Activated naive CD4-positive, alpha-beta T cell treated with anti-CD3 and anti-CD28 coated beads, Interleukin-2, amount 50 U/mL, for 24 hours (primary cell): Measurements from ENCODE around the gene TOP3B.

Experiments
- H3K27ac Mint-ChIP-seq: one replicate; pipeline ENCODE4 v1.8.0; 2021; ENCODE audit warnings: mild to moderate bottlenecking, mixed read lengths
- H3K27me3 Mint-ChIP-seq: one replicate; pipeline ENCODE4 v1.8.0; 2021; ENCODE audit warnings: mixed read lengths
- H3K36me3 Mint-ChIP-seq: one replicate; pipeline ENCODE4 v1.8.0; 2021; ENCODE audit warnings: mixed read lengths
- H3K4me1 Mint-ChIP-seq: one replicate; pipeline ENCODE4 v1.8.0; 2021; ENCODE audit warnings: mixed read lengths
- H3K4me3 Mint-ChIP-seq: one replicate; pipeline ENCODE4 v1.8.0; 2021; ENCODE audit warnings: mild to moderate bottlenecking, mixed read lengths
- H3K9me3 Mint-ChIP-seq: one replicate; pipeline ENCODE4 v1.8.0; 2021; ENCODE audit warnings: mixed read lengths

Gene TOP3B

GRCh38 chr22:21975273-21975672 lies 7.3 kb downstream of the TOP3B start:
- H3K9me3 Mint-ChIP-seq: no peaks in the 10 kb centered on the region
- H3K4me3 Mint-ChIP-seq: no peak overlapping the region
- H3K27ac Mint-ChIP-seq: no peak overlapping the region

DNA sequence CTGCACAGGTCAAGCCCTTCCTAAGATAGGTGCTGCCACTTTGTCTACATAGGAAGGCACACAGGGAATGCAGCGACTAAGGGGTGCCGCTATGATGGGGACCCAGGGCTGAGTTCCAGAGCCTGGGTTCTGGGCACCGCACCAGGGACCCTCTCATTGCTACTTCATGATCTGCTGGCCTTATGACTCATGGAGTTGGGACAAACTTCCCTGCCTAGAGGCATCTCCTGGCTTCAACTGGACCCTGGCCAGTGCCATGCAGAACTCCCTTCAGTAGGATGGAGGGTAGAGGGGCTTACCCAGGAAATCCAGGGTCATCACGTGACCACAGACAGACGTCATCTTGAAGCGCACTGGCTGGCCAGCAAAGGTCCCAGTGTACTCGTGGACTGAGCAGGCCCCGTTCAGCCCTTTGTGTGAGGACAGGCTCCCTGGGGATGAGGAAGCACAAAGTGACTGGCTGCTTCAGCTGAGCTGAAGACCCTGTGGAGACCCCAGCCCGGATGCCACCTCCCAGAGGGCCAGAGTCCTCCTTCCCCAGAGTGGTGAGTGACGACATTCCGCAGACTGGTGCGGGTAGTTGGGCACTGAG lies 8.4 kb downstream of the TOP3B start:
- Mint-ChIP-seq H3K4me3 (no peak overlapping the region), H3K27me3 (no peaks in the 10 kb centered on the region), H3K36me3 (peaks cover 5% of the 10 kb centered on the region), H3K4me1 (peaks cover 28% of the 10 kb centered on the region), H3K9me3 (no peaks in the 10 kb centered on the region), H3K27ac (no peak overlapping the region)

More at GRCh38 chr22:21975273-21975672, 7.3 kb downstream of the TOP3B start:
- Mint-ChIP-seq H3K27me3 (no peaks in the 10 kb centered on the region), H3K36me3 (peaks cover 5% of the 10 kb centered on the region), H3K4me1 (peaks cover 36% of the 10 kb centered on the region)

GRCh38 chr22:21972806-21973205 lies 9.8 kb downstream of the TOP3B start:
- H3K9me3 Mint-ChIP-seq: no peaks in the 10 kb centered on the region
- no peak overlapping the region for H3K27ac Mint-ChIP-seq
- no peaks in the 10 kb centered on the region for H3K27me3 Mint-ChIP-seq
- H3K36me3 Mint-ChIP-seq: peaks cover 9% of the 10 kb centered on the region
- no peak overlapping the region for H3K4me3 Mint-ChIP-seq
- H3K4me1 Mint-ChIP-seq: peaks cover 15% of the 10 kb centered on the region

DNA sequence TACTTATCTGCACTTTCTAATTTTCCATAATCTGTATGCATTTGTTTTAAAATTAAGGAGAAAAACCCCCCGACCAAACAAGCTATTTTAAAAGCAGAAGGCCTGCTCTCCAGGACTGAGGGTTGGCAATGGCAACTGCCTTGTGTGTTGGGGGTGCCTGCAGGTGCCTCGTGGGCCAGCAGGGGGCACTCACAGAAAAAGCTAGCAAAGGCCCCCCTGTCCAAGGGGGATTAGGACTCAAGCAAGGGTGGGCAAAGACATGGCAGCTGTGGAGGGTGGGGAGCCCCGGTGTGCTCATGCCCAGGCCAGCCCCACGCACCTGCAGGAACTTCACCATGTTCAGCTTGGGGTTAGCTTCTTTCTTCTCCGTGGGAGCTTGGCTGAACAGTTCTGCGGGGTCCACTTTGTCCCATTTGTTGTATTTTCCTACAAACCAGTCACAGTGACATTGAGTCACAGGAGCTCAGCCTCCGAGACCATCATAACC lies 10.3 kb downstream of the TOP3B start:
- Mint-ChIP-seq H3K9me3 (no peaks in the 10 kb centered on the region), H3K36me3 (peaks cover 9% of the 10 kb centered on the region), H3K27ac (no peak overlapping the region), H3K27me3 (no peaks in the 10 kb centered on the region), H3K4me3 (no peak overlapping the region), H3K4me1 (peaks cover 11% of the 10 kb centered on the region)

- Mint-ChIP-seq H3K4me3 (no peak overlapping the region), H3K4me1 (peaks cover 11% of the 10 kb centered on the region), H3K27ac (no peak overlapping the region), H3K27me3 (no peaks in the 10 kb centered on the region), H3K36me3 (peaks cover 12% of the 10 kb centered on the region), H3K9me3 (no peaks in the 10 kb centered on the region)
These were observed 10.7 kb downstream of the TOP3B start for GRCh38 chr22:21971858-21972275.

- no peaks in the 10 kb centered on the region for H3K9me3 Mint-ChIP-seq
- no peak overlapping the region for H3K27ac Mint-ChIP-seq
These were observed 11.6 kb downstream of the TOP3B start for GRCh38 chr22:21970800-21971617.

DNA sequence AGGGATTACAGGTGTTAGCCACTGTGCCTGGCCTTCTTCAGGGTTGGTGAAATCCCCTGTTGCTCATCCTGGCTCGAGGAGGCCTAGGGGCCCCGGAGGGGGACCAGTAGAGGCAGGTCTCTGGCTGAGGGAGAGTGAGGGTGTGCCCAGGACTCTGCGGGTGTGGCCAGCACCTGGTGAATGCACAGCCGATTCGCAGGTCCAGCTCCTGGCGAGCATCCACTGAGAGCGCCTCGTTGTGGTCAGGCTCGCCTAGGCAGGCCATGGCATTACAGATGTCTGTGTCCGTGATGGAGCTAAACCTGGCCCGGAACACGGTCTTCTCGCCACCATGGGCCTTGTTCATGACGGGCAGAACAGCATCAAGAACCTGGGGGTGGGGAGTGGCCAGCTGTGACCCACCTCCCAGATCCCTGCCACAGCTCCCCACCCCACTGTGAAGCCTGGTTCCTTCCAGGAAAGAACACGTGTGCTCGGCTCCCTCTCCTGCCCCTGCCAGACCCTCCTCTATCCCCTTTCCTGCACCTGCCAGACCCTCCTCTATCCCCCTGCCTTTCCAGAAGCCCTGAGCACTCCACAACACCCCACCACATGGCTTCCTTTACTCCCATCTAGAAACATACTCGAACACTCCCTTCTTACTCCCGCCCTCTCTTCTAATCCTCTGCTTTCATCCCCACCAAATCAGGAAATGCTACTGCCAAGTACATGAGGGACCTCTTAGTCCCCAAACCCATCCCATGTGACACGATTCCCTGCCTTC lies 12.4 kb downstream of the TOP3B start:
- H3K9me3 Mint-ChIP-seq: no peaks in the 10 kb centered on the region
- peaks cover 12% of the 10 kb centered on the region for H3K36me3 Mint-ChIP-seq
- no peaks in the 10 kb centered on the region for H3K27me3 Mint-ChIP-seq
- no peaks in the 10 kb centered on the region for H3K4me1 Mint-ChIP-seq
- H3K27ac Mint-ChIP-seq: no peak overlapping the region
- no peak overlapping the region for H3K4me3 Mint-ChIP-seq

More at GRCh38 chr22:21970800-21971617, 11.6 kb downstream of the TOP3B start:
- H3K36me3 Mint-ChIP-seq: peaks cover 12% of the 10 kb centered on the region
- H3K4me3 Mint-ChIP-seq: no peak overlapping the region
- no peaks in the 10 kb centered on the region for H3K27me3 Mint-ChIP-seq
- peaks cover 5% of the 10 kb centered on the region for H3K4me1 Mint-ChIP-seq

GRCh38 chr22:21968452-21969129 lies 14.0 kb downstream of the TOP3B start:
- no peaks in the 10 kb centered on the region for H3K4me1 Mint-ChIP-seq
- peaks cover 12% of the 10 kb centered on the region for H3K36me3 Mint-ChIP-seq
- no peak overlapping the region for H3K27ac Mint-ChIP-seq
- no peaks in the 10 kb centered on the region for H3K27me3 Mint-ChIP-seq
- H3K4me3 Mint-ChIP-seq: no peak overlapping the region
- no peaks in the 10 kb centered on the region for H3K9me3 Mint-ChIP-seq

GRCh38 chr22:21967693-21968271 lies 14.8 kb downstream of the TOP3B start:
- Mint-ChIP-seq H3K27me3 (no peaks in the 10 kb centered on the region), H3K9me3 (no peaks in the 10 kb centered on the region), H3K4me3 (no peak overlapping the region), H3K36me3 (peaks cover 12% of the 10 kb centered on the region), H3K4me1 (no peaks in the 10 kb centered on the region), H3K27ac (no peak overlapping the region)

DNA sequence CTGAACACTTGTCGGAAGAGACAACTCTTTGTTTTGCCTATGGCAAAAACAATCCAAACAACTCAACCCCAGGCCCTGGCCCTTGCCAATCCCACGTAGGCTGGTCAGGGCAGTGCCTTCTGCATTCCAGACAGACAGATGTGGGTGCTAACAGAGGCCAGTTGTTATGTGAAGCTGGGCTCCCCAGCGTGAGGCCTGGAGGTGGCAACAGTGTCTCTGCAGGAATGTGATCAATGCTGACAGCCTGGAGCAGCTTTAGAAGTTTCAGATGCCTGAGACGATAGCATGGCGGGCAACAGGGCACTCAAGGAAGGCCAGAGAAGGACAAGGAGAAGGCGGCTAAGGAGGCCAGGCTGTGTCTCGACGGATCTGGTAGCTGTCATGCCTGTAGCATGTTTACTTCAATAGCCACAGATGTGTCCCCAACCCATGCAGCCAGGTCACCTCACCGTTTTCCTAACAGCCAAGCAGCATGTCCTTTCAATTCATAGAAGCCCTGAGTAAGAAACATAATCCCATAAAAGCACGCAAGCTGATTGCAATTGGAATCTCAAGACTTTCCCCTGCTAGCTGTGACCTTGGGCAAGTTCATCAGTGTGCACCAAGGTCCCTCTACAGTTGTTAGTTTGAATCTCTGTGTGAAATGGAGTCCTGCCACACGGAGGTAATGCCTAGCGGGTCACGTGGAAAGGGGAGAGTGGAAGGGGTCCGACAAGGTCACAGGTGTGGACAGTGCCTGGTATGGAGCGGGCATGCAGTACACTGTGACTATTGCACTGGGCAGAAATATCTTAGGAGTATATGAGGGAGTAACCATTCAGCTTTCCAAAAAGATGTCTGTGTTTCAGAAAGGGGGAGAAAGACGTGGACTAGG lies 15.7 kb downstream of the TOP3B start:
- H3K9me3 Mint-ChIP-seq: no peaks in the 10 kb centered on the region
- no peak overlapping the region for H3K4me3 Mint-ChIP-seq
- no peaks in the 10 kb centered on the region for H3K27me3 Mint-ChIP-seq
- no peak overlapping the region for H3K27ac Mint-ChIP-seq
- H3K36me3 Mint-ChIP-seq: peaks cover 10% of the 10 kb centered on the region
- no peaks in the 10 kb centered on the region for H3K4me1 Mint-ChIP-seq

GRCh38 chr22:21965762-21966288 lies 16.8 kb downstream of the TOP3B start:
- H3K36me3 Mint-ChIP-seq: peaks cover 8% of the 10 kb centered on the region
- no peak overlapping the region for H3K4me3 Mint-ChIP-seq
- H3K9me3 Mint-ChIP-seq: no peaks in the 10 kb centered on the region
- no peaks in the 10 kb centered on the region for H3K4me1 Mint-ChIP-seq
- H3K27ac Mint-ChIP-seq: no peak overlapping the region
- H3K27me3 Mint-ChIP-seq: no peaks in the 10 kb centered on the region

DNA sequence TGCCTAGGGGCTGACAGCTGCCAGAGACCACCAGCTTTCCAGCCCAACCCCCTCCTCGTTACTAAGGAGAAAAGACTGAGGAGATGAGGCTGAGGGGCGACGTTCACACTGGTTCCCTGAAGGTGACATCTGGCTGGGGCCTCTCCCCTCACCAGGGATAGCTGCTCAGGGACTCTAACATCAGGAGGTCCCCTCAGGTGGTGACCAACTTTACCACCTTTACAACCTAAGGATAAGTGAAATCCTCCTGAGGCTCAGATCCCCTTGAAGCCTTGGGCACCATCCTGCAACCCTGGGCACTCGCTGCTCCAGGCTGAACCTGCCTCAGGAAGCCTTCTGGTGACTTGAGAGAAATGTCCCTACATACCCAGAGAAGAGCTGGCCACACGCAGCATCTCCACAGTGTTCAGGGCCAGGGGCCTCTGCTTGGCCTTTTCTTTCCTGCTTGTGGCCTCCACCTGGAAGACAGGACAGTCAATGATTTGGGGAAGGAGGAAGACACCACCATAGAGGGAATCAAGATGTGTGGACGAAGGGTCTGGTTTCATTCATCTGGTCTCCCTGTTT lies 17.6 kb downstream of the TOP3B start:
- Mint-ChIP-seq H3K36me3 (peaks cover 6% of the 10 kb centered on the region), H3K27ac (no peak overlapping the region), H3K4me1 (no peaks in the 10 kb centered on the region), H3K9me3 (no peaks in the 10 kb centered on the region), H3K27me3 (no peaks in the 10 kb centered on the region), H3K4me3 (no peak overlapping the region)

DNA sequence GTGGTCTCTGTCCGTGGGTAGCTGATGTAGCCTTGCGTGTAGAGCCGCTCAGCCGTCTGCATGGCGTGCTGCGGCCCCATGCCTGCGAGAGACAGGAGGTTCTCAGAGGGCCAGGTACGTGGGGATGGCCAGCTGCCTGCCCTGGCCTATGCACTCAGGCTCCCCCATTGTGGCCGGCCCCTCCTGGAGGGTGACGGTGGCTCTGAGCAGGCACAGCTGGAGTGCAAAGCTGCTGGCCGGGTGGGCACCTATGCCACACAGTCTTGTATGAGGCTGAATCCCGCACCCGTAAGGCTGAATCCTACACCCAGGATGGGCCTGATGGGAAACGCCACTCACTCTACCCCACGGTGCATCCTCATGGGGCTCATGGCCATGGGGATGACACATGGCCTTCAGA lies 18.4 kb downstream of the TOP3B start:
- no peaks in the 10 kb centered on the region for H3K4me1 Mint-ChIP-seq
- peaks cover 6% of the 10 kb centered on the region for H3K36me3 Mint-ChIP-seq
- no peak overlapping the region for H3K27ac Mint-ChIP-seq
- H3K27me3 Mint-ChIP-seq: no peaks in the 10 kb centered on the region
- H3K9me3 Mint-ChIP-seq: no peaks in the 10 kb centered on the region
- H3K4me3 Mint-ChIP-seq: no peak overlapping the region

DNA sequence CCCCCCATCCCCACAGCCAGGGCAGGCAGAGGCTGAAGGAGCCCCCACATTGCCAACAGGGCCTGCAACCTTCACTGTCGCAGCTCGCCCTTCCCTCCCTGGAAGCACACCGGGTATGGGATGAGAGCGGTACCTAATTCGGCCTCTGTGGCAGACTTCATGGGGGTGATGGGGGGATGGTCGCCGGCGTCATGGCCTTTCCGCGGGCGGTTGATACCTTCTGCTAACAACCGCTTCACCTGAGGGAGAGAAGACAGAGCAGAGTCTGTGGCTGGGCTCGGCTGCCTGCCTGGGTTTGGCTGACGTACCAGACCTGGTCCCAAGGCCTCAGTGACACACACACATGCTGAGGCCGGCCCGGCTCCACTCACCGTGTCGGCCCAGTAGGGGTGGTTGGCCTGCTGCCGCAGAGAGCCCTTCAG lies 18.8 kb downstream of the TOP3B start:
- H3K9me3 Mint-ChIP-seq: no peaks in the 10 kb centered on the region
- H3K27me3 Mint-ChIP-seq: no peaks in the 10 kb centered on the region
- no peak overlapping the region for H3K4me3 Mint-ChIP-seq
- H3K27ac Mint-ChIP-seq: no peak overlapping the region
- H3K4me1 Mint-ChIP-seq: no peaks in the 10 kb centered on the region
- peaks cover 6% of the 10 kb centered on the region for H3K36me3 Mint-ChIP-seq
